Measurements from ENCODE around the gene SCN5A.
"Not testable (repeated sequence)": the region's sequence is repeated elsewhere in the genome, so short reads cannot be mapped to it uniquely, and the experiment has no call there.

SCN5A gene

DNA sequence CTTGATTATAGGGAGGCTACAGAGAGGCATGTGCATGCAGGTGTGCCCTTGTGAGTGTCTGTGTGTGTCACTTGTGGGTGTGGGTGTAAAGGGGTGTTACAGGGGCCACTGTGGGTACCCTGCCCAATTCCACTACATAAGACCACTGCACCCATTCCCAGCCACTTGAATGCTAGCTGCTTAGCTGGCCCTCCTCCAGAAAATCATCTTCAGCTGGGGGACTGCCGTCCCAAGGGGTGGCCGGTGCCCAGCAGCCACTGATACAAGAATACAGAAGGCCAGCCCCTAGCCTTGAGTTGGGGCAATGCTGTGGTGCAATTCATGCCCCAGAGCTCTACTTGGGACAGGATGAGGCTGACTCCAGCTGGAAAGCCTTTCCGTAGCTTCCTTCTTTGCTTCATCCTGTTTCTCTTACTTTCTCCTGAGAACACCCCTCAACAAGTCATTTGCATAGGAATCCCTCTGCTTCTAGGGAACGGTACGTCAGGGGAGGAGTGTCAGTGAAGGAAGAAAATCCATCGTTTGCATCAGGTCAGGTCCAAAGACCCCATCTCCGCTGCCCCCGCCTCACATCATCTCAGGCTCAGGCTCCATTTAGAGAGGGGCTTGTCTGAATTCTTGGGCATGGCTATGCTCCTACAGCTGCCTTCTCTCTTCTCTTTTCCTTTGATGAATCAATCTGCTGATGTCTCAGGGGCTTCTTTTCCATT, 72.0 kb downstream of the SCN5A start:
- no peak for DNase-seq

DNA sequence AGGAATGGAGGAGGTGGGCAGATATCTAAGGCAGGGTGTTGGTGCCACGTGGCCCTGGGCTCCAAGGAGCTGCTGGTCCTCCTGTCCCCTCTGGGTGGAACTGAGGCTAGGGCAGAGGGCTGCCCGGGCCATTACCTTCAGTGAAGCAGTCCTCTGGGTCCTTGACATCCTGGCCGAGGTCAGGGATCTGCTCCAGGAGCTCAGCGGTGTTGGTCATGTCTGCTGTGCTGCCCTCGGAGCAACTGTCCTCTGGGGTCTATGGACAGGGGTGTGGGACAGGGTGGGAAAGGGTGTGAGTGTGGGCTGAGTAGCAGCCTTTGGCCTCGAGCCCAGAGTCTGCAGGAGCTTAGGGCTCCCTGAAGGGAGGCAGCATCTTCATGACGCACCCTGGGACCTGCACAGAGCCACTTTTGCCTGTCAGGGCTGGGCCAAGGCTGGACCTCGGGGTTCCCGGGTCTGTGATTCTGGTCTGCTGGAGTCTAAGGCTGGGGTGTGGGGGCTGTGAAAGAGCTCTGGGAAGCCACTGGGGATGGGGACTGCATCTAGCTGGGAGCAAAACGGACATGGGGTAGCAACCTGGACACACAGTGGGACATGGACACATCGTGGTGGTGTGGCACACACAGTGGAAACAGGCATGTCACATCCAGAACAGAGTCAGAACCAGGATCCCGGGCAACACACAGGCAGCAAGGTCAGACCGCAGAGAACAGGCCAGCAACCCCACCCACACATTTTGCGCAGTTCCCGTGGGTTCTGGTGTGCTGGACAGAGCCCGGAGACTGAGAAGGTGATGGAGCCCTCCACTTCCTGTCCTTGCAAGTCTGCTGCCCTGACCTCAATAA, 72.7 kb downstream of the SCN5A start:
- no peak for DNase-seq

DNA sequence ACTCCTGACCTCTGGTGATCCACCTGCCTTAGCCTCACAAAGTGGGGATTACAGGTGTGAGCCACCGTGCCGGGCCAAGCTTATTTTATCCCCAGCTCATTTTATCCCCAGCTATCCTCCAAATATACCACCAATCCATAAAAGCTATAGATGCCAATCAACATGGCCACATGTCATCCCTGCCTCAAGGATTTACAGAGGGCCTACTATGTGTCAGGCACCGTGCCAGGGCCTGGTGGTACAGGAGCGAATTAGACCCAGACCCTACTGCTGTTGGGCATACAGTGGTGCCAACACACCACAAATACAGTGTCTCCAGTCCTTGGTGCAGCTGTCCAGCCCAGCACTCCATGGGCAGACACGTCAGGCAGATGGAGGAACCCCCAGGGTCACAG, 73.4 kb downstream of the SCN5A start:
- DNase-seq: no peak

DNA sequence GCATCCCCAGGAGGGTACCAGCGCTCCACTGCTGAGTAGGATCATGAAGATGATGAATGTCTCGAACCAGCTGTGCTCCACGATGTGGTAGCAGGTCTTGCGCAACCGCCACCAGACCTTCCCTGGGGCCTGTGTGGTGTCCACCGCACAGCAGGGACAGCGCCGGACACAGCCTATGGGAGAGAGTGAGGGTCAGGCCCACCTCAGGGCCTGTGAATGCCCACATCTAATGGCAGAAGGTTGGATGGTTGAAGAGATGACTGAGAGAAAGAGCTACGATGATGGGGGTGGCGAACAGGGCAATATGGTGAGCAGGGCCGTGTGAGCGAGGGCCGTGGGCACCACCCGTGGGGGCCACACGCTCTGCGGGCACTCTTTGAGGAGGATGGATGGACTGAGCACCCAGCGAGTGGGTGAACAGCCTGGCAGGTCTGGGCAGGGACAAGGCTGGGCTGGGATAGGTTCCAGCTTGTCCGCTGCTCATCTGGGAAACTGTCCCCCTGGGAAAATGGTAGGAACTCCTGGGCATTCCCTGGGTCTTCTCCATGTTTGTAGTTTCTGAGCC, 74.1 kb downstream of the SCN5A start:
- DNase-seq: no peak

DNA sequence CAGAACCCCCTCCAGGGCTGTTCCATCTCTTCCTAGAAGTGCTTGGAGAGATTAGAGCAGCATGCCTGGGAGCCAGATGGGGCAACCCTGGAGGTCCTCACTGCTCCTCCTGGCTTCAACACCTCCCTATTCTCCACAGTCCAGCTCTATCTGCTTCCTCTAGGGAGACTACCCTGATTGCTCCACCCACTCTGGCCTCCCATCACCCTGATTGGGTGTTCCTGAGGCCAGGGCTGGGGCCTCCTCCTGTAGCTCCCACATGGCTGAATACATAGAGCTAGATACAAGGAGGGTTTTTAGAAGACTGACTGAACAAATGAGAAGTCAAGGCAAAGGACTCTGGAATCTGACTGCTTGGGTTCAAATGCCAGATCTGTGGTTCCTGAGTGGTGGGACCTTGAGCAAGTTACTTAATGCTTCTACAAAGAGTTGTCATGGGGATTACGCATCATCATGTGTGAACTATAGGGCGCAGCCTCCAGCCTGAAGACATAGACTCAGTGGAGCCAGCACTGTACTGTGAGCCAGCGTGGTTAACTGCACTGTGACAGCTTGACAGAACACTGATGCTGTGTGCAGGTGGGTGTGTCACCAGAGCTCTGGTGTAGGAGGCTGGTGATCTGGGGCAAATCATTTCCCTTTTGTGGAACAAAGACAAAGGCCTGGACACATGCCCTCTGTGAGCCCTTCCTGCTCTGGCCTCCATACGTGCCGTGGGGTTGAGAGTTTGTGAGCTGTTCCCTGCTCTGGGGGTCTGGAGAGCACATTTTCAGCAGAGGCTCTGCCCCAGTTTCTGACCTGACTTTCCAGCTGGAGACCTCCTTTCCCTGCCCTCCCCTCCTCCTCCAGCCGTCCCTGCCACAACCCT, 74.8 kb downstream of the SCN5A start:
- no peak for DNase-seq

DNA sequence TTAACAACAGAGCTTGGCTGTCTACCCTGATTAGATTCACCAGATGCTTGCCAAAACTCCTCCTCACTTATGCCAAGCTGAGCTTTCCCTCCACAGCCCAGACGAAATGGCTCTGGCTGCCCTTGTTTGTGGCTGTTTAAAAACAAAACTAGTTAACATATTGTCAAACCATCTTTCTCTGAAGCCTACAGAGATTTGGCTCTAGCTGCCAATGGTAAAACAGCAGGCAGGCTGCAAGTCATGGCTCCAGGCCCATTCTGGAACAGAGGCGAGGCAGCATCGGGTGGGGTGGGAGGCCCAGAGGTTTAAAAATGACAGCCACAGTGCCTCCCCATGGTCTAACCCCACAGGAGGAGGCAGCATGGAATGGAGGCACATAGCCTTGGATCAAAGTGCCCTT, 75.9 kb downstream of the SCN5A start:
- no peak for DNase-seq

DNA sequence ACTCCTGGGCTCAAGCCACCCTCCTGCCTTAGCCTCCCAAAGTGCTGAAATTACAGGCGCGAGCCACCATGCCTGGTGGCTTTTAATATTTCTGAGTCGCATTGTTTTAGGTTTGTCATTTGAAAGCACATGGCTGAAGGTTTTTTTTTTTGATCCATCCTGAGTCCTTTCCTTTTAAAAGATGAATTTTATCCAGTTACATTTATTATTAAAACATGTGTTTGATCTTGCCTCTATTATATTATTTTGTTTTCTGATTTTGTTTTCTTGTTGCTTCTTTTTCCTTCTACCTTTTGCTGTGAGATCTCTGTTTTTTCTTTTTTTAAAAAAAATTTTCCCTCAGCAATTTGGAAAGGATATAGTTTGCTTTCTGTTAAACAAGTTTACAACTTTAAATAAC, 76.4 kb downstream of the SCN5A start:
- no peak for DNase-seq

DNA sequence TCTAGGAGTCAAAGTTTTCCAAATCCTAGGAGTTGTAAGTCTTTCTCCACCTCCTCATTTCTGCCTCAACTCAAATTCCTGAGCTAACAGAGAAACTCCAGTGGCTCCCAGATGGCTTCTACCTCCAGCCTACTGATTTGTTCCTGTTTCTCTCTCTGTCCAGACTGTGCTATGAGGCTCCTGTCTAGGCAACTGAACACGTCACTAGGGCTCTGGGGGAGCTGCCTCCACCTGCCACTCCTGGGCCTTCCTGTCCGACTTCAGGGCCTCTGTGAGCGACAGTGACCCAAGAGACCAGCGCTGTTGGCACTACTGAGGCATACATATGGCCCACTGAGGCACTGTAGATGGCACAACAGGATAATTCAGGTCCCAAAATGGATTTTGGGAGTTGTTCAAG, 82.0 kb downstream of the SCN5A start:
- DNase-seq: no peak

DNA sequence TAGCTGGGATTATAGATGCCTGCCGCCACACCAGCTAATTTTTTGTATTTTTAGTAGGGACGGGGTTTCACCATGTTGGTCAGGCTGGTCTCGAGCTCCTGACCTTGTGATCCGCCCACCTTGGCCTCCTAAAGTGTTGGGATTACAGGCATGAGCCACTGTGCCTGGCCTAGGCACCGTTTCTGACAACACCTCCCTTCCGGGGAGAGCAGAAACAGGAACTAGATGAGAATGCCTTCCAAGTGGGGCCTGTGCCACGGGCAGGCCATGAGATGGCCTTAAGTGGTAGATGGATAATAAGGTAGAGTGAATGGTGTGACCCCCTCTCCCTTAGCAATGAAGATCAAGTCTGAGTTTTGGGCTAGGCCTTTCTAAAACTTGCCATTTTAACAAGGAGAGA, 82.7 kb downstream of the SCN5A start:
- DNase-seq: not testable (repeated sequence)

DNA sequence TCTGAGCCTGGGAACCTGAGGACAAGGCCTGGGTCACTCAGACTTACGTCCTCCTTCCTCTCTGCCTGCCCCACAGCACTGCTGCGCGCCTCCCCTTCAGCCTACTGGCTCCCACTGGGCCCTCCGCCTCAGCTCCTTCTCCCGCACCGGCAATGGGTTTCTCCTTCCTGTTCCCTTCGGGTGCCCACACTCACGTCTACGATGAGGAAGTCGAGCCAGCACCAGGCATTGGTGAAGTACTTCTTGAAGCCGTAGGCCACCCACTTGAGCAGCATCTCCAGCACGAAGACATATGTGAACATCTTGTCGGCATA, 83.3 kb downstream of the SCN5A start:
- no peak for DNase-seq

DNA sequence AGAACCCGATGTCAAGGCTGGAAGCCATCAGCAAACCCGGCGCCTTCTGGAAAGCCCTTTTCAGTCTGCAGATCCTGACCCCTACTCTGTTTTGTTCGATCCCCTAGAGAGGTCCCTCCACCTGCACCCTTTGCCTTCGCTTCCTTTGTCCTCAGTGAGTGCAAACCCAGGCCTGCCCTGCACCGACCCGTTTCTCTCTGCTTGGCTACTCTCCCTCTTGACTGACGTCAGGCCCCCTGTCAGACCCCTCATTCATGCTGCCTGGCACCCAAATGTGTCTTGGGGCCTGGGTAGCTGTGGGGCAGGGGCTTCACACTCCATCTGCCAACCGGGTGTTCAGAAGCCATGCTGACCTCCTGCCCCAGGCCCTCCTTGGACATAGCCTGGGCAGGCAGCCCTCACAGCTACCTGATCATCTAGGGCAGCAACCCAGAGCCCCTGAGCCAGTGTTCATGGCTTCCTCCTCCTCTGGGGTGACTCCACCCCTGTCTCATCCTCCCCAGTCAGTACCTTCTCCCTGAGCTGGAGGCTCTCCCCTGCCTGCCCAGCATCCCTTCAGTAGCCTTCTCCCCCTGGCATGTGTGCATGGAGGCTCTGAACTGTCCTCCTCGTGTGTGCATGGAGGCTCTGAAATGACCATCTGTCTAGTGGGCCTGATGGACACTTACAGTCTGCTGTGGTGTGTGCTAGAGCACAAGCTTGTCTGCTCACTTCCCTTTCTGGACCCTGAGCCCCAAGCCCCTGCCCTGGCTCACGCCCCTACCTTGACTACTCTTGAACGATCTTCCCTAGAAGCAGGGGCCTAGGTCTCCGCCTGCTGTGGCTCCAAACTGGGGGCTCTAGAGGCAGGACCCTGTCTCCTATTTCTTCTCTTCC, 83.9 kb downstream of the SCN5A start:
- DNase-seq: no peak

DNA sequence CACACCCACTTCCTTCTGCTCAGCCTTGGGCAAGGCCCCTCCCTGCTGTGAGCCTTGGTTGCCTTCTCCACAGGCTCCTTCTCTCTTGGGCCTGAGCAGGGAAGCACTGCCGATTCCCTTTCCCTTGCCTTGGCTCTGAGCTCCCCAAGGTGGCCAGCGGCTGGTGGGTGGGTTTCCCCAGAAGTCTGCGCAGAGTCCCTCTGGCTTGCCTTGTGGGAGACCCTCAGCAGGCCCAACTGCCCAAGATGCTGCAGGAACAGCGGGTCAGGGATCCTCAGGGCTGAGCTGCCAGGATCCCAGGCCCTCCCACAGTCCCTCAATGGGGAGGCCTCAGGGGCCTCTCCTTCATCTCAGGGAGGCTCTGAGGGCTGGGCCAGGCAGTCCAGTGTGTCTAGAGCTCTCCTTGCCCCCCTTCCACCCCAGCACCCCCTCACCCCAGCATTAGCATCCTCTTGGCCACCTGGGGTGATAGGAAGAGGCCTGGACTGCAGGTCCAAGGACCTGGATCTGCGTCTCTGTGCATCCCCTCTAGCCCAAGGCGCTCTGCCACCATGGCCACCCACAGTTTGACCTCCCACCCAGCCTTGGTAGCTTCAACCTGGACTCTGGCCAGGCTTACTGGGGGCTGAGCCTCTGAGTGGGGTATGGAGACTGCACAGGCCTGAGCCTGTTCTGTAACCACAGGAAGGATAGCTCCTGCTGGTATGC, 84.7 kb downstream of the SCN5A start:
- DNase-seq: no peak

DNA sequence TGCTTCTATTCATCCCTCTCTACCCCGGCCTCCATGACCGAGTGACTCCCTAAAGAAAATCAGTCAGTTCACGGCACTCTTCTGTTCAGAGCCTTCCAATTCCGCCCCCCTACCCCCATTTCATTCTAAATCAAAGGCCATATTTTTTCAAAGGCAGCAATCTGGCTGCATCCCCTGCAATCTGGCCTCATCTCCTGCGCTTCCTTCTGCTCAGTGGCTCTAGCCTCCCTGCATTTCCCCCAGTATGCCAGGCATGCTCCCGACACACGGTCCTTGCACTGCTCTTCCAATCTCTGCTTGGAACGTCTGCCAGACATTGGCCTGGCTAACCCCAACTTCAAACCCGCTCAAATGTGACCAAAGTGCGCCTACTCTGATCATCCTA, 85.6 kb downstream of the SCN5A start:
- no peak for DNase-seq

DNA sequence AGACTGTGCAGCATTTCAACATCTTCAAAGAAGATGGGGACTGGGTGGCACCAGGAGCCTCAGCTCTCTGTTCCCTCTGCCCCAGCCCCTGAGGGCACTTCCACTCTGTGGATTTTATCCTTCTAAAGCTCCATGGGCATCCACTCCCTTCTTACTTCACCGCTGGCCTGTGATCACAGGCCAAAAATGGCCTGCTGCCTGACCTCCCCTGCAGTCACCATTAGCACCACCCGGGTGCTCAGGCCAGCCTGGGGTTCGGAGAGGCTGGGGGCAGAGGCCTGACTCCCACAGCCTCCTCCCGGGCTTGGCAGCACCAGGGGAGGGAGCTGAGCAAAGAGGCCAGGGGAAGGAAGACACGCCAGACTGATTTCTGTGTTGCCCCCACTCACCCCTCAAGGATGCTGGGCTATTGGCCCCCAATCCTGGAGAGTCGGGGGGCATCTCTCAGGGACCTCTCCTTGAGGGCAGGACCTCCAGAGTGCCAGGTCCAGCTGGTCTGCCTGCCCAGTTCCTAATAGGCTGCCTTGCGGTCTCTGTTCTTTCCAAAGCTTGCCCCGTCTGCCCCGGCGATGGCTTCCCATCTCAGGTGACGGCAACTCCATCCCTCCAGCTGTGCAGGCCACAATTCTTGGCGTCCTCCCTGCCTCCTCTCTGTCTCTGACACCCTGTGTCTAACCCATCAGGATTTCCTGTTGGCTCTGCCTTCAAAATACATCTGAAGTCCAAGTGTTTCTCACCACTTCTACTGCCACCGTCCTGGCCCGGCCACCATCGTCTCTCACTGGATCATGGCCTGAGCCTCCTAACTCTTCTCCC, 86.2 kb downstream of the SCN5A start:
- no peak for DNase-seq

DNA sequence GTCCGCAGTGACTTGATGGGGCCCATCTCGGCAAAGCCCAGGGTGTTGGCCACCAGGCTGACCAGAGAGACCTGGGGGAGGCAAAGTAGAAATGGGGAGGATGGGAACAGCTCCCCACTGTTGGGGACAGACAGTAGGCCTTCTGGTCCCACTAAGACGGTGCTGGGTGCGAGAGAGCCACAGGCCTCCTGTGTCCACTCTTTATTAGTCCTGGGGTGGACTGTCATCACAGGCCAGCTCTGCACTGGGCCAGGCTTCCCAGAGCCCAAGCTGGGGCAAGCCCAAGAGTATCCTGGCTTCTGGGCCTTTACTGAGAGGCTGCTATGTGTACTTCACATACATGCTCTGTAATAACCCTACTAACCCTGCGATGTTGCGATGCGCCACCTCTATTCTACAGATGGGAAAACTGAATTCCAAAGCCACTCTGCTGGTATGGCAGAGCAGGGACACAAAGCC, 87.0 kb downstream of the SCN5A start:
- DNase-seq: no peak

DNA sequence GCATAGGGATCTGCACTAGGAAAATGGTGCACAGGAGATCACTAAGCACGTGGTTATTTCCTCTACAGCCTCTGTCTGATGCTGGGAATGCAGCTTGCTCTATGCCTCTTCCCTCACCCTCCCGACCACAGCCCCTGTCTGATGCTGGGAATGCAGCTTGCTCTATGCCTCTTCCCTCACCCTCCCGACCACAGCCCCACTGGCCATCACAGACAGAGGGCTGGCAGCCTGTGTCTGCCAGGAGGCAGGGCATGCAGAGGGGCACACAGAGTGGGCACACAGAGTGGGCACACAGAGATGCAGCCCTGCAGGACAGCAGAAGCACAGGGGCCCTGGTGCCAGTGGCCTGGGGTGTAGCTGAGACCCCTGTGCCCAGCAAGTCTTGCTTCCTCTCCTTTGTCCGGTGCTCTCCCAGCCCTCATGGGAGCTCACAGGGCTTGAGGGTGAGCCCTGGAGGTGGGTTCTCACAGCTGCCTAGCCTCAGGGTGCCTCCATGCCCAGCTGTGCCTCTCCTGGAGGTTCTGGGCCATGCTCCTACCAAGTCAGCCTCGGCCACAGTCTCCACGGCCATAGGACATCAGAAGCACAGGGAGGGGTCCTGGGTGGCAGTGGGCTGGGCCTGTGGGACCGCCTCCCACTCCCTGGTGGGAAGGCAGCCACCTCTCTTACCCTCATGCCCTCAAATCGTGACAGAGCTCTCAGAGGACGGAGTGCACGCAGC, 87.6 kb downstream of the SCN5A start:
- no peak for DNase-seq

DNA sequence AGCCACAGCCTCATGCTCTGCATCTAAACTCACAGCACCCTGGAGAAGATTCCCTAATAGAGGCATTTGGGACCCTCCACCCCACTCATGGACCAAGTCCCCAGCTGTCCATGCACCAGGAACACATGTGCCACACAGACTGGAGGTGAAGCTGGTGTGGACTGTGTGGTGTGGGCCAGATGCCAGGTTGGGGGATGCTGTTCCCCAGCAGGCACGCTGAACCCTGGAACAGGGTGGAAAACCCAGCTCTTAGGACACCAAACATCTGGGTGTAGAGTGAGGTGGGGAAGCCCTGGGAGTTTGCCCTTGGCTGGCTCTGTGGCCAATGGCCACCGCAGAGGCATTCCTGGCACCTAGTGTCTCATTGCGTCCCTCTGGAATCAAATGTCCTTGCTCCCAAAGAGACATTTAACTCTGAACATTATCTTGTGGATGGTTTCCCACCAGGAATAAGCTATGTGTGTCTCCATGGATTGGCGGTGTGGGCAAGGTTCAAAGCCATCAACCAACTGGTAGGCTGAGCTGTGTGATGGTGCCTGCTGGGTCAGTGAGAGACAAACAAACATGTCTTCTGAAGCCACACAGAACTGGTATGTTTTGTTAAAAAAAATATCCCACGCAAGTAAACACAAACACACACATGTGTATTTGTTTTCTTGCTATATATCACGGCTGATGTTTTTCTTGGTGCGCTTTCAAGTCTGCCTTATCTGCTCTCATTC, 88.3 kb downstream of the SCN5A start:
- no peak for DNase-seq

DNA sequence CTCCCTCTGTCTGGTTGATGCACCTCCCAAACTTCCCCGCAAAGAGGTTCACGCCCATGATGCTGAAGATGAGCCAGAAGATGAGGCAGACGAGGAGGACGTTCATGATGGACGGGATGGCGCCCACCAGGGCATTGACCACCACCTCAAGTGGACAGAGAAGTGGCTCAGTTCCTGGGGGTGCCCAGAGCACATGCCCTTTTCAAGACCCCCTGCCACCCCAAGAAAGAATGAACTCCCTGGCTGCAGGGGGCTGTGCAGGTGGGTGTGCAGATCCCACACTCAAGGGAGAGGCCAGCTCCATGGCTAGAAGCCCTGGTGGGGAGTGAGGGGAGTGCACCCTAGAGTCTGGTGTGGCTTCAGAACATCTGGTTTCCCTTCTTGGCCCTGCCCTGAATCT, 89.2 kb downstream of the SCN5A start:
- DNase-seq: no peak

DNA sequence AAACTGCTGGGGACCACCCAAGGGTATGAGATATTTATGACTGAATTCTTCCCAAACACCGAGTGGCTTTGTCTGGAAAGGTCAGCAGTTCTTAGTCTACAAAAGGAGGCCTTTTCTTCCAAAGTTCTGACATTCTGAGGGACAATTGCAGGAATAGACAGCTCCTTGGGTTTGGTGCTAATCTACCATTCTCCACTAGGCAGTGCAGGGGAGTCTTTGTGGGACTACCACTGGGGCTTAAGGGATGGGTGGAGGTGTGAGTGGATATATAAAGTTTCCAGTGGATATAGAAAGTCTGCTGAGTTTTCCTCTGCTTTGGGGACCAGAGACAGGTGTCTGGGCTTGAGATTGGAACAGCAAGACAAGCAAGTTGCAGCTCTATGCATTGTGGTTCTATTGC, 90.6 kb downstream of the SCN5A start:
- no peak for DNase-seq
